Activated CD4-positive, alpha-beta T cell treated with anti-CD3 and anti-CD28 coated beads, Interleukin-2, amount 10 ng/mL, durations not matched to agents 24 days and 14 days (primary cell): ENCODE results near the gene ANO2. TPM values are rescaled to one million over a fixed set of nuclear protein-coding genes. Genes with fewer than 3 reads are reported as not detected.

Source experiments
- DNase-seq: peaks from one replicate; pipeline ENCODE4 v3.0.0; 2022
- H3K27ac Mint-ChIP-seq: one replicate; pipeline ENCODE4 v1.8.0; 2022; ENCODE audit warnings: mild to moderate bottlenecking, mixed read lengths
- H3K27me3 Mint-ChIP-seq: one replicate; pipeline ENCODE4 v1.8.0; 2022; ENCODE audit warnings: mixed read lengths
- H3K36me3 Mint-ChIP-seq: one replicate; pipeline ENCODE4 v1.8.0; 2022; ENCODE audit warnings: low read depth, mild to moderate bottlenecking, mixed read lengths
- H3K4me1 Mint-ChIP-seq: one replicate; pipeline ENCODE4 v1.8.0; 2021; ENCODE audit warnings: mixed read lengths
- H3K4me3 Mint-ChIP-seq: one replicate; pipeline ENCODE4 v1.8.0; 2022; ENCODE audit warnings: mild to moderate bottlenecking, moderate library complexity, mixed read lengths
- H3K9me3 Mint-ChIP-seq: one replicate; pipeline ENCODE4 v1.8.0; 2021; ENCODE audit warnings: mixed read lengths
- intact Hi-C: fragments of 100-400 bp; cut with micrococcal nuclease; formaldehyde crosslinking; loops from one replicate; pipeline ENCODE4 v1.15.1; 2023
- total RNA-seq: library from RNA; stranded (reverse); gene quantifications from 2 replicates; pipeline ENCODE4 v1.2.3, GENCODE V29; 2022

Gene ANO2
- total RNA-seq, 1 donor from 2014 or later: not detected

GRCh38 chr12:5733136-5733755 is 211.8 kb downstream of the ANO2 start:
- Mint-ChIP-seq H3K27ac (no peak overlapping the region), H3K36me3 (no peaks in the 10 kb centered on the region), H3K4me1 (no peaks in the 10 kb centered on the region), H3K9me3 (no peaks in the 10 kb centered on the region), H3K27me3 (no peaks in the 10 kb centered on the region), H3K4me3 (no peak overlapping the region)
- intact Hi-C loops: no loop called here
- no peak for DNase-seq

GRCh38 chr12:5730962-5731361 is 214.1 kb downstream of the ANO2 start:
- no peaks in the 10 kb centered on the region for H3K27me3 Mint-ChIP-seq
- no peaks in the 10 kb centered on the region for H3K9me3 Mint-ChIP-seq
- no peaks in the 10 kb centered on the region for H3K4me1 Mint-ChIP-seq
- H3K4me3 Mint-ChIP-seq: no peak overlapping the region
- no peaks in the 10 kb centered on the region for H3K36me3 Mint-ChIP-seq
- H3K27ac Mint-ChIP-seq: no peak overlapping the region
- intact Hi-C loops: no loop called here
- no peak for DNase-seq

GRCh38 chr12:5723711-5724252 is 221.3 kb downstream of the ANO2 start:
- no peaks in the 10 kb centered on the region for H3K36me3 Mint-ChIP-seq
- no peak for DNase-seq
- no peaks in the 10 kb centered on the region for H3K4me1 Mint-ChIP-seq
- H3K27me3 Mint-ChIP-seq: peaks cover 15% of the 10 kb centered on the region
- no peaks in the 10 kb centered on the region for H3K9me3 Mint-ChIP-seq
- intact Hi-C loops: no loop called here
- no peak overlapping the region for H3K4me3 Mint-ChIP-seq
- no peak overlapping the region for H3K27ac Mint-ChIP-seq

GRCh38 chr12:5723071-5723470 is 222.0 kb downstream of the ANO2 start:
- Mint-ChIP-seq H3K27ac (no peak overlapping the region), H3K36me3 (no peaks in the 10 kb centered on the region), H3K27me3 (peaks cover 16% of the 10 kb centered on the region), H3K4me3 (no peak overlapping the region), H3K4me1 (no peaks in the 10 kb centered on the region), H3K9me3 (no peaks in the 10 kb centered on the region)
- intact Hi-C loops: no loop called here
- DNase-seq: no peak

- no peaks in the 10 kb centered on the region for H3K36me3 Mint-ChIP-seq
- H3K4me3 Mint-ChIP-seq: no peak overlapping the region
Observed at GRCh38 chr12:5720381-5721005, 224.6 kb downstream of the ANO2 start.

GRCh38 chr12:5718680-5719079 is 226.4 kb downstream of the ANO2 start:
- intact Hi-C loops: no loop called here
- Mint-ChIP-seq H3K9me3 (no peaks in the 10 kb centered on the region), H3K27ac (no peak overlapping the region), H3K4me1 (no peaks in the 10 kb centered on the region), H3K4me3 (no peak overlapping the region), H3K27me3 (peaks cover 14% of the 10 kb centered on the region), H3K36me3 (no peaks in the 10 kb centered on the region)
- DNase-seq: no peak

More at GRCh38 chr12:5720381-5721005, 224.6 kb downstream of the ANO2 start:
- intact Hi-C loops: no loop called here
- no peaks in the 10 kb centered on the region for H3K4me1 Mint-ChIP-seq
- no peak overlapping the region for H3K27ac Mint-ChIP-seq
- no peak for DNase-seq
- H3K27me3 Mint-ChIP-seq: peaks cover 14% of the 10 kb centered on the region
- H3K9me3 Mint-ChIP-seq: no peaks in the 10 kb centered on the region

GRCh38 chr12:5718073-5718472 is 227.0 kb downstream of the ANO2 start:
- Mint-ChIP-seq H3K36me3 (no peaks in the 10 kb centered on the region), H3K9me3 (no peaks in the 10 kb centered on the region), H3K4me1 (no peaks in the 10 kb centered on the region), H3K27ac (no peak overlapping the region), H3K27me3 (peaks cover 14% of the 10 kb centered on the region), H3K4me3 (no peak overlapping the region)
- no peak for DNase-seq
- intact Hi-C loops: no loop called here

GRCh38 chr12:5716976-5717375 is 228.1 kb downstream of the ANO2 start:
- Mint-ChIP-seq H3K9me3 (no peaks in the 10 kb centered on the region), H3K27ac (no peak overlapping the region)

GRCh38 chr12:5716201-5716600 is 228.9 kb downstream of the ANO2 start:
- no peak overlapping the region for H3K4me3 Mint-ChIP-seq
- no peaks in the 10 kb centered on the region for H3K36me3 Mint-ChIP-seq
- H3K4me1 Mint-ChIP-seq: no peaks in the 10 kb centered on the region
- no peak for DNase-seq
- H3K27me3 Mint-ChIP-seq: peaks cover 7% of the 10 kb centered on the region
- H3K27ac Mint-ChIP-seq: no peak overlapping the region
- intact Hi-C loops: no loop called here
- H3K9me3 Mint-ChIP-seq: no peaks in the 10 kb centered on the region

More at GRCh38 chr12:5716976-5717375, 228.1 kb downstream of the ANO2 start:
- Mint-ChIP-seq H3K4me1 (no peaks in the 10 kb centered on the region), H3K4me3 (no peak overlapping the region), H3K36me3 (no peaks in the 10 kb centered on the region), H3K27me3 (peaks cover 7% of the 10 kb centered on the region)
- intact Hi-C loops: no loop called here
- no peak for DNase-seq

GRCh38 chr12:5715021-5715420 is 230.0 kb downstream of the ANO2 start:
- intact Hi-C loops: no loop called here
- Mint-ChIP-seq H3K36me3 (no peaks in the 10 kb centered on the region), H3K9me3 (no peaks in the 10 kb centered on the region), H3K4me1 (no peaks in the 10 kb centered on the region), H3K27ac (no peak overlapping the region), H3K27me3 (peaks cover 5% of the 10 kb centered on the region), H3K4me3 (no peak overlapping the region)
- no peak for DNase-seq

GRCh38 chr12:5713599-5714081 is 231.4 kb downstream of the ANO2 start:
- Mint-ChIP-seq H3K9me3 (no peaks in the 10 kb centered on the region), H3K27me3 (peaks cover under 1% of the 10 kb centered on the region), H3K4me3 (no peak overlapping the region), H3K4me1 (no peaks in the 10 kb centered on the region), H3K27ac (no peak overlapping the region), H3K36me3 (no peaks in the 10 kb centered on the region)
- intact Hi-C loops: no loop called here
- no peak for DNase-seq

GRCh38 chr12:5710260-5710878 is 234.7 kb downstream of the ANO2 start:
- Mint-ChIP-seq H3K4me3 (no peak overlapping the region), H3K4me1 (no peaks in the 10 kb centered on the region), H3K9me3 (no peaks in the 10 kb centered on the region), H3K27ac (no peak overlapping the region), H3K27me3 (peaks cover 1% of the 10 kb centered on the region), H3K36me3 (no peaks in the 10 kb centered on the region)
- DNase-seq: no peak
- intact Hi-C loops: no loop called here

GRCh38 chr12:5708371-5708770 is 236.7 kb downstream of the ANO2 start:
- no peaks in the 10 kb centered on the region for H3K4me1 Mint-ChIP-seq
- peaks cover 1% of the 10 kb centered on the region for H3K27me3 Mint-ChIP-seq
- no peaks in the 10 kb centered on the region for H3K36me3 Mint-ChIP-seq
- no peak overlapping the region for H3K27ac Mint-ChIP-seq
- no peak overlapping the region for H3K4me3 Mint-ChIP-seq
- H3K9me3 Mint-ChIP-seq: no peaks in the 10 kb centered on the region
- DNase-seq: no peak
- intact Hi-C loops: no loop called here

GRCh38 chr12:5706247-5706646 is 238.8 kb downstream of the ANO2 start:
- Mint-ChIP-seq H3K4me1 (no peaks in the 10 kb centered on the region), H3K4me3 (no peak overlapping the region), H3K27ac (no peak overlapping the region), H3K9me3 (no peaks in the 10 kb centered on the region), H3K27me3 (peaks cover 1% of the 10 kb centered on the region), H3K36me3 (no peaks in the 10 kb centered on the region)
- no peak for DNase-seq
- intact Hi-C loops: no loop called here
